RPMI7951 (cell line): ENCODE measurements around the gene COMMD2. TPM values are rescaled to one million over a fixed set of nuclear protein-coding genes. Genes with fewer than 3 reads are reported as not detected.
A peak's percentile ranks its signal among the peaks of the same experiment; 100 is the strongest.

Experiments
- DNase-seq: peaks from one replicate; pipeline ENCODE4 v3.0.0-alpha.2; 2012; ENCODE audit warnings: low read depth
- total RNA-seq: library from RNA; depleted of rRNA; stranded (reverse); fragments of >200 nt; shearing (Covaris generic); gene quantifications from 2 replicates; pipeline ENCODE4 v1.2.3, GENCODE V29; 2014

COMMD2 gene
- total RNA-seq, 1 experiment from 2014 or later, result 50.8 TPM

- no peak for DNase-seq
Observed at GRCh38 chr3:149763565-149764195, 11.4 kb upstream of the COMMD2 start.

- no peak for DNase-seq
Observed at GRCh38 chr3:149753717-149754116, 1.4 kb upstream of the COMMD2 start.

- DNase-seq, result no peak
Observed at GRCh38 chr3:149752788-149753136, 473 bp upstream of the COMMD2 start.

GRCh38 chr3:149751551-149751950 is 738 bp downstream of the COMMD2 start:
- no peak for DNase-seq

- DNase-seq, result no peak
Observed at GRCh38 chr3:149744606-149745005, 7.7 kb downstream of the COMMD2 start.

- DNase-seq, result no peak
Observed at GRCh38 chr3:149744151-149744550, 8.1 kb downstream of the COMMD2 start.

- no peak for DNase-seq
Observed at GRCh38 chr3:149739396-149739795, 12.9 kb downstream of the COMMD2 start.

GRCh38 chr3:149738876-149739275 is 13.4 kb downstream of the COMMD2 start:
- no peak for DNase-seq

GRCh38 chr3:149736953-149737205 is 15.4 kb downstream of the COMMD2 start:
- no peak for DNase-seq

- peak; percentile 42 for DNase-seq
Observed at GRCh38 chr3:149736175-149736952, 15.9 kb downstream of the COMMD2 start.

GRCh38 chr3:149732234-149732633 is 20.1 kb downstream of the COMMD2 start:
- DNase-seq, result no peak

- no peak for DNase-seq
Observed at GRCh38 chr3:149727656-149728055, 24.6 kb downstream of the COMMD2 start.

GRCh38 chr3:149726716-149727407 is 25.4 kb downstream of the COMMD2 start:
- DNase-seq, result no peak

- DNase-seq, result no peak
Observed at GRCh38 chr3:149723781-149724180, 28.5 kb downstream of the COMMD2 start.

- DNase-seq, result no peak
Observed at GRCh38 chr3:149720918-149721317, 31.4 kb downstream of the COMMD2 start.

GRCh38 chr3:149717391-149718056 is 34.8 kb downstream of the COMMD2 start:
- DNase-seq, result peak; percentile 81

- no peak for DNase-seq
Observed at GRCh38 chr3:149716984-149717383, 35.3 kb downstream of the COMMD2 start.

GRCh38 chr3:149715247-149715646 is 37.0 kb downstream of the COMMD2 start:
- DNase-seq, result no peak

GRCh38 chr3:149713730-149714654 is 38.3 kb downstream of the COMMD2 start:
- DNase-seq, result no peak

- DNase-seq, result peak; percentile 37
Observed at GRCh38 chr3:149706905-149707304, 45.4 kb downstream of the COMMD2 start.

GRCh38 chr3:149705416-149705815 is 46.9 kb downstream of the COMMD2 start:
- DNase-seq, result no peak

- DNase-seq, result peak; percentile 73
Observed at GRCh38 chr3:149703466-149703865, 48.8 kb downstream of the COMMD2 start.
